Bronchial epithelial cell (primary cell): ENCODE results near the gene CAMK2G. TPM values are rescaled to one million over a fixed set of nuclear protein-coding genes. Genes with fewer than 3 reads are reported as not detected.

Experiments
- DNase-seq: peaks from one replicate; pipeline ENCODE4 v3.0.0-alpha.2; 2010; ENCODE audit warnings: low read depth
- FAIRE-seq: peaks from 2 replicates; lab custom pipeline; 2011; peaks lifted over from hg19 to GRCh38; lab: Jason Lieb, UNC
- H3K27me3 ChIP-seq: 2 replicates; pipeline ENCODE4 v1.5.1; 2011; ENCODE audit warnings: low read length; ENCODE audit not compliant: control insufficient read depth, insufficient read depth
- H3K36me3 ChIP-seq: 2 replicates; pipeline ENCODE4 v1.5.1; 2011; ENCODE audit warnings: low read length; ENCODE audit not compliant: control insufficient read depth, insufficient read depth
- H3K4me3 ChIP-seq: 2 replicates; pipeline ENCODE4 v1.5.1; 2011; ENCODE audit warnings: mild to moderate bottlenecking, low read depth, low read length, control low read depth
- CTCF ChIP-seq: IDR thresholded peaks from 2 replicates; pipeline ENCODE4 v1.5.1; 2011; ENCODE audit warnings: mild to moderate bottlenecking, moderate library complexity, low read length, control low read depth, inconsistent platforms; ENCODE audit not compliant: insufficient read depth, severe bottlenecking
- total RNA-seq: library from RNA; depleted of rRNA; stranded (reverse); fragments of >200 nt; gene quantifications from 2 replicates; pipeline ENCODE4 v1.2.1, GENCODE V29; 2014

Gene CAMK2G
- total RNA-seq, 1 donor from 2014 or later, result 13.4 TPM

GRCh38 chr10:73801253-73801590, 73.1 kb downstream of the CAMK2G start:
- H3K27me3 ChIP-seq, result no peaks in the 10 kb centered on the region
- no peak overlapping the region for H3K4me3 ChIP-seq
- TF ChIP-seq CTCF, result no peak
- FAIRE-seq (no peak), DNase-seq (no peak)
- H3K36me3 ChIP-seq, result peaks cover 43% of the 10 kb centered on the region

- Histone ChIP-seq H3K36me3 (peaks cover 43% of the 10 kb centered on the region), H3K4me3 (no peak overlapping the region), H3K27me3 (no peaks in the 10 kb centered on the region)
- no peak for TF ChIP-seq CTCF
- no peak for DNase-seq
- no peak for FAIRE-seq
Measured at GRCh38 chr10:73800560-73801252, 73.6 kb downstream of the CAMK2G start.

- no peak for DNase-seq
- TF ChIP-seq CTCF, result no peak
- Histone ChIP-seq H3K4me3 (no peak overlapping the region), H3K27me3 (no peaks in the 10 kb centered on the region), H3K36me3 (peaks cover 42% of the 10 kb centered on the region)
- FAIRE-seq, result no peak
Measured at GRCh38 chr10:73799899-73800559, 74.3 kb downstream of the CAMK2G start.

- no peak for TF ChIP-seq CTCF
- FAIRE-seq, result no peak
- no peaks in the 10 kb centered on the region for H3K27me3 ChIP-seq
- no peak overlapping the region for H3K4me3 ChIP-seq
- H3K36me3 ChIP-seq, result peaks cover 47% of the 10 kb centered on the region
- DNase-seq, result no peak
Measured at GRCh38 chr10:73798927-73799560, 75.3 kb downstream of the CAMK2G start.

- FAIRE-seq (no peak), DNase-seq (no peak)
- no peak overlapping the region for H3K4me3 ChIP-seq
- TF ChIP-seq CTCF, result no peak
- H3K27me3 ChIP-seq, result no peaks in the 10 kb centered on the region
- peaks cover 51% of the 10 kb centered on the region for H3K36me3 ChIP-seq
Measured at GRCh38 chr10:73798087-73798486, 76.3 kb downstream of the CAMK2G start.
